Cardiac septum (tissue), 1 donor: Measurements from ENCODE around the gene C10orf105. TPM values are rescaled to one million over a fixed set of nuclear protein-coding genes. Genes with fewer than 3 reads are reported as not detected.

Experiments used
- DNase-seq: peaks from one replicate; pipeline ENCODE4 v3.0.0-alpha.2; 2020; ENCODE audit warnings: low spot score
- intact Hi-C: fragments of 100-400 bp; cut with DNase I; formaldehyde crosslinking; loops from one replicate; pipeline ENCODE4 v1.14.0; 2022
- total RNA-seq: library from RNA; stranded (reverse); fragmentation: NEBNext Ultra II Directional; extraction: Animal tissue kit (Norgen Biotek cat#: 25700); gene quantifications from one replicate; pipeline ENCODE4 v1.2.1, GENCODE V29; 2021
- donor health status: DM: no; HTN: no; CAD: no.

The C10orf105 gene
- total RNA-seq, 1 donor from 2014 or later: not detected

- intact Hi-C loops: no loop called here
- peak; percentile 92 for DNase-seq
Observed at GRCh38 chr10:71753091-71753959, 33.7 kb upstream of the C10orf105 start.

GRCh38 chr10:71752391-71753090, 33.0 kb upstream of the C10orf105 start:
- intact Hi-C loops: no loop called here
- no peak for DNase-seq

GRCh38 chr10:71751515-71752224, 32.1 kb upstream of the C10orf105 start:
- intact Hi-C loops: no loop called here
- no peak for DNase-seq

- intact Hi-C loops: no loop called here
- DNase-seq: no peak
Observed at GRCh38 chr10:71750986-71751385, 31.4 kb upstream of the C10orf105 start.

- no peak for DNase-seq
- intact Hi-C loops: no loop called here
Observed at GRCh38 chr10:71750124-71750841, 30.7 kb upstream of the C10orf105 start.

GRCh38 chr10:71749396-71749795, 29.8 kb upstream of the C10orf105 start:
- DNase-seq: no peak
- intact Hi-C loops: no loop called here

- intact Hi-C loops: no loop called here
- DNase-seq: peak; percentile 92
Observed at GRCh38 chr10:71748671-71749191, 29.2 kb upstream of the C10orf105 start.

GRCh38 chr10:71747551-71748523, 28.3 kb upstream of the C10orf105 start:
- no peak for DNase-seq
- intact Hi-C loops: loop anchor here (2.0 kb wide), 2 partner anchors 17 to 25 kb away; partner anchors contain the start of gene VSIR

GRCh38 chr10:71747039-71747531, 27.5 kb upstream of the C10orf105 start:
- intact Hi-C loops: loop anchor here (2.0 kb wide), 2 partner anchors 18 to 26 kb away; partner anchors contain the start of gene VSIR
- DNase-seq: no peak

- DNase-seq: peak; percentile 86
- intact Hi-C loops: loop anchor here (1.0 to 2.0 kb wide), 3 partner anchors 18 to 26 kb away; partner anchors contain the start of gene VSIR
Observed at GRCh38 chr10:71746344-71747037, 26.9 kb upstream of the C10orf105 start.

GRCh38 chr10:71745664-71746250, 26.2 kb upstream of the C10orf105 start:
- intact Hi-C loops: loop anchor here (1.0 to 2.0 kb wide), 3 partner anchors 17 to 27 kb away; partner anchors contain the start of gene VSIR
- DNase-seq: no peak

- no peak for DNase-seq
- intact Hi-C loops: no loop called here
Observed at GRCh38 chr10:71744897-71745663, 25.5 kb upstream of the C10orf105 start.

GRCh38 chr10:71743866-71744265, 24.3 kb upstream of the C10orf105 start:
- DNase-seq: no peak
- intact Hi-C loops: no loop called here

GRCh38 chr10:71743089-71743838, 23.7 kb upstream of the C10orf105 start:
- intact Hi-C loops: no loop called here
- no peak for DNase-seq

- no peak for DNase-seq
- intact Hi-C loops: no loop called here
Observed at GRCh38 chr10:71742301-71743088, 22.9 kb upstream of the C10orf105 start.
